Pancreas (tissue), 10 donors: Measurements from ENCODE around the gene MPV17L2. TPM values are rescaled to one million over a fixed set of nuclear protein-coding genes. Genes with fewer than 3 reads are reported as not detected.

Experiments
- ATAC-seq, 4 donors: fragments of 200-7000 bp; cut with Tn5 transposase; one replicate each; pipeline versions ENCODE4 v1.8.0 to v1.9.1; 2020; ENCODE audit warnings: mild to moderate bottlenecking in 4 of 4, moderate library complexity in 4 of 4
- DNase-seq, 6 donors: peaks; one replicate each; pipeline ENCODE4 v3.0.0-alpha.2; 2020
- FAIRE-seq: peaks from 2 replicates; lab custom pipeline; 2012; peaks lifted over from hg19 to GRCh38; lab: Jason Lieb, UNC
- H3K27ac ChIP-seq, 4 donors: fragments of 200-600 bp; sonication (generic); 1 replicate in 3 of 4; 2 replicates in 1 of 4; pipeline versions ENCODE4 v1.5.0 to v1.8.0; 2020
- H3K27me3 ChIP-seq, 4 donors: fragments of 200-600 bp; one replicate each; pipeline ENCODE4 v1.8.0; 2021
- H3K36me3 ChIP-seq, 3 donors: fragments of 200-600 bp; sonication (generic) in 1 of 3; one replicate each; pipeline versions ENCODE4 v1.5.0 to v1.8.0; 2020 to 2021
- H3K4me1 ChIP-seq, 3 donors: fragments of 200-600 bp; one replicate each; pipeline ENCODE4 v1.8.0; 2021
- H3K4me3 ChIP-seq, 4 donors: fragments of 200-600 bp; sonication (generic) in 2 of 4; one replicate each; pipeline versions ENCODE4 v1.5.0 to v1.8.0; 2020 to 2021
- H3K9me3 ChIP-seq, 4 donors: fragments of 200-600 bp; one replicate each; pipeline ENCODE4 v1.8.0; 2021
- CTCF ChIP-seq, 4 donors: fragments of 200-600 bp; sonication (generic) in 3 of 4; IDR thresholded peaks; one replicate each; pipeline versions ENCODE4 v1.5.0 to v1.8.0; 2021; ENCODE audit warnings: antibody characterized with exemption in 4 of 4
- WGBS, 2 donors: extraction: QIAGEN DNeasy Blood & Tissue Kit; methylation state at CpG; one replicate each; pipeline ENCODE4 v1.1.7; 2013; 5-methylcytosine and 5-hydroxymethylcytosine counted together
- intact Hi-C, 3 donors: fragments of 100-400 bp; cut with DNase I; formaldehyde crosslinking; loops; one replicate each; pipeline versions ENCODE4 v1.11.1 to v1.14.2; 2022
- polyA plus RNA-seq, 2 donors: library from polyadenylated mRNA; stranded (reverse); fragments of 200-250 nt; gene quantifications; one replicate each; pipeline ENCODE4 v1.2.3, GENCODE V29; 2013
- total RNA-seq, 6 donors: library from RNA; stranded (reverse); fragmentation: NEBNext Ultra II Directional in 4 of 6; extraction: Animal tissue kit (Norgen Biotek cat#: 25700) in 4 of 6; gene quantifications; one replicate each; pipeline versions ENCODE4 v1.2.1 to v1.2.4, GENCODE V29; 2021 to 2023
- donor health status: healthy with polysubstance abuse.
- donor health status: DM: no; HTN: no; CAD: no; lungs with moderate emphysema.
- donor health status: DM: no; HTN: no; CAD: no.
- donor health status: control.
- donor health status: control.
- donor health status: Bipolar disorder and iron deficiency.
- donor health status: DM: yes; HTN: yes; CAD: no.
- donor health status: DM: no; HTN: no; CAD: no.
- donor health status: DM: no; HTN: no; CAD: no.
- donor health status: DM: yes; HTN: yes; CAD: no.

Gene MPV17L2
- total and polyA plus RNA-seq, 8 donors, result 2.8 to 10.4 (median 5.0) TPM

GRCh38 chr19:18220632-18221275 is 27.7 kb downstream of the MPV17L2 start:
- Histone ChIP-seq H3K4me3 (peak overlapping the region in 1 of 4 donors; percentile 17), H3K9me3 (no peaks in the 10 kb centered on the region), H3K27me3 (no peaks in the 10 kb centered on the region), H3K27ac (no peak overlapping the region), H3K4me1 (peaks cover 0 to 4% (median 4%) of the 10 kb centered on the region in 3 donors), H3K36me3 (no peaks in the 10 kb centered on the region)
- TF ChIP-seq CTCF (IDR thresholded peaks at IDR 0.05), result no peak
- DNase-seq (peak in 2 of 6 donors; percentile 37 to 74), FAIRE-seq (no peak), ATAC-seq (no peak)
- 3 to 4% methylated on average over 22 to 32 of the region's 33 CpGs for WGBS, 2 donors
- intact Hi-C loops, result no loop called here

GRCh38 chr19:18221815-18222725 is 29.1 kb downstream of the MPV17L2 start:
- Histone ChIP-seq H3K4me3 (no peak overlapping the region), H3K9me3 (no peaks in the 10 kb centered on the region), H3K36me3 (no peaks in the 10 kb centered on the region), H3K27ac (no peak overlapping the region), H3K4me1 (peaks cover 0 to 4% (median 4%) of the 10 kb centered on the region in 3 donors), H3K27me3 (no peaks in the 10 kb centered on the region)
- FAIRE-seq (no peak), DNase-seq (no peak), ATAC-seq (no peak)
- intact Hi-C loops, result no loop called here
- TF ChIP-seq CTCF (IDR thresholded peaks at IDR 0.05), result no peak
- 72 to 82% methylated on average over 23 to 25 of the region's 25 CpGs for WGBS, 2 donors

- no peak for TF ChIP-seq CTCF (IDR thresholded peaks at IDR 0.05)
- peak; percentile 3 to 11 (median 7) for ATAC-seq
- Histone ChIP-seq H3K27me3 (no peaks in the 10 kb centered on the region), H3K9me3 (no peaks in the 10 kb centered on the region), H3K27ac (no peak overlapping the region), H3K36me3 (no peaks in the 10 kb centered on the region), H3K4me3 (peak overlapping the region in 3 of 4 donors; percentile 26 to 43 (median 29)), H3K4me1 (peaks cover 0 to 4% (median 4%) of the 10 kb centered on the region in 3 donors)
- FAIRE-seq, result no peak
- intact Hi-C loops, result no loop called here
- DNase-seq, result peak in 5 of 6 donors; percentile 36 to 80 (median 66)
- 6 to 7% methylated on average over 37 to 39 of the region's 39 CpGs for WGBS, 2 donors
Observed at GRCh38 chr19:18223860-18224524, 31.0 kb downstream of the MPV17L2 start.

- no peak overlapping the region for H3K27ac ChIP-seq
- peak; percentile 91 for FAIRE-seq
Observed at GRCh38 chr19:18224525-18225354, 31.7 kb downstream of the MPV17L2 start.

More at GRCh38 chr19:18224525-18225354, 31.7 kb downstream of the MPV17L2 start:
- 1 to 2% methylated on average over 81 of the region's 81 CpGs for WGBS, 2 donors
- Histone ChIP-seq H3K27me3 (no peaks in the 10 kb centered on the region), H3K9me3 (no peaks in the 10 kb centered on the region), H3K36me3 (no peaks in the 10 kb centered on the region), H3K4me1 (peaks cover 0 to 4% (median 4%) of the 10 kb centered on the region in 3 donors), H3K4me3 (peak overlapping the region in 3 of 4 donors; percentile 26 to 43 (median 29))
- TF ChIP-seq CTCF (IDR thresholded peaks at IDR 0.05), result no peak
- intact Hi-C loops, result no loop called here
- peak; percentile 94 to 100 (median 98) for DNase-seq
- peak; percentile 99 for ATAC-seq
